Effector memory CD4-positive, alpha-beta T cell (primary cell): ENCODE measurements around the gene TMEM259.

Experiments used
- DNase-seq, 3 donors: peaks; one replicate each; pipeline ENCODE4 v3.0.0-alpha.2; 2020
- H3K27ac ChIP-seq: 2 replicates; pipeline ENCODE4 v1.7.0; 2013; ENCODE audit warnings: mild to moderate bottlenecking, low read length, moderate library complexity; ENCODE audit not compliant: insufficient read depth, poor library complexity, severe bottlenecking
- H3K27me3 ChIP-seq: replicated peaks from 2 replicates; pipeline ENCODE4 v1.7.0; 2013; ENCODE audit warnings: mild to moderate bottlenecking, low read length; ENCODE audit not compliant: insufficient read depth, control insufficient read depth, poor library complexity, severe bottlenecking
- H3K36me3 ChIP-seq: 2 replicates; pipeline ENCODE4 v1.7.0; 2013; ENCODE audit warnings: mild to moderate bottlenecking, low read length, moderate library complexity; ENCODE audit not compliant: control insufficient read depth, insufficient read depth
- H3K4me1 ChIP-seq: 2 replicates; pipeline ENCODE4 v1.7.0; 2013; ENCODE audit warnings: low read length, mild to moderate bottlenecking; ENCODE audit not compliant: control insufficient read depth, insufficient read depth, poor library complexity, severe bottlenecking
- H3K4me3 ChIP-seq: 2 replicates; pipeline ENCODE4 v1.7.0; 2013; ENCODE audit warnings: low read length, low read depth, mild to moderate bottlenecking; ENCODE audit not compliant: insufficient read depth, poor library complexity, severe bottlenecking
- H3K9me3 ChIP-seq: 2 replicates; pipeline ENCODE4 v1.7.0; 2013; ENCODE audit warnings: mild to moderate bottlenecking, low read length, moderate library complexity; ENCODE audit not compliant: control insufficient read depth

TMEM259 gene

GRCh38 chr19:988081-988480 lies 32.8 kb downstream of the TMEM259 start:
- Histone ChIP-seq H3K4me1 (peaks cover 9% of the 10 kb centered on the region), H3K36me3 (peaks cover 27% of the 10 kb centered on the region), H3K27me3 (no peaks in the 10 kb centered on the region), H3K4me3 (no peak overlapping the region), H3K9me3 (no peaks in the 10 kb centered on the region), H3K27ac (no peak overlapping the region)
- DNase-seq = no peak

DNA sequence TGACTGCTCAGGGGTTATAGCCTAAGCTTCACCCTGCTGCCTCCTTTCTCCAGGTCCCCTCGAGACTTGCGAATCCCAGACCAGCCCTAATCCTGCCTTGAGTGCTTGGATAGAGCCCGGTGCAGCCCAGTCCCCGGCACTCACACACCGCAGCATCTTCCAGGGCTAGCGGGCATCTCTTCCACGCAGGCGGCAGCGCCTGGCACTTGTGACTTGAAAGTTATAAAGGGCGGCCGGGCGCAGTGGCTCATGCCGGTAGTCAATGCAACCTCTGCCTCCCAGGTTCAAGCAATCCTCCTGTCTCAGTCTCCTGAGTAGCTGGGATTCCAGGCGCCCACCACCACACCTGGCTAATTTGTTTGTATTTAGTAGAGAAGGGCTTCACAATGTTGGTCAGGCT lies 34.8 kb downstream of the TMEM259 start:
- no peaks in the 10 kb centered on the region for H3K9me3 ChIP-seq
- no peak overlapping the region for H3K27ac ChIP-seq
- no peak overlapping the region for H3K4me3 ChIP-seq
- peaks cover 22% of the 10 kb centered on the region for H3K36me3 ChIP-seq
- H3K27me3 ChIP-seq = no peaks in the 10 kb centered on the region
- peaks cover 16% of the 10 kb centered on the region for H3K4me1 ChIP-seq
- no peak for DNase-seq

GRCh38 chr19:984165-984967 lies 36.6 kb downstream of the TMEM259 start, which contains the start of gene WDR18:
Gene WDR18 (plus strand): TSS chr19:984345. CDS start chr19:984354, 9 bp downstream.
- Histone ChIP-seq H3K4me3 (peak within 1 kb of the TSS; percentile 77), H3K27ac (peak within 1 kb of the TSS; percentile 76), H3K9me3 (no peaks in the 10 kb centered on the region), H3K36me3 (peaks cover 14% of the 10 kb centered on the region), H3K27me3 (no peaks in the 10 kb centered on the region), H3K4me1 (peaks cover 16% of the 10 kb centered on the region)
- DNase-seq = peak; percentile 74 to 87 (median 75)

DNA sequence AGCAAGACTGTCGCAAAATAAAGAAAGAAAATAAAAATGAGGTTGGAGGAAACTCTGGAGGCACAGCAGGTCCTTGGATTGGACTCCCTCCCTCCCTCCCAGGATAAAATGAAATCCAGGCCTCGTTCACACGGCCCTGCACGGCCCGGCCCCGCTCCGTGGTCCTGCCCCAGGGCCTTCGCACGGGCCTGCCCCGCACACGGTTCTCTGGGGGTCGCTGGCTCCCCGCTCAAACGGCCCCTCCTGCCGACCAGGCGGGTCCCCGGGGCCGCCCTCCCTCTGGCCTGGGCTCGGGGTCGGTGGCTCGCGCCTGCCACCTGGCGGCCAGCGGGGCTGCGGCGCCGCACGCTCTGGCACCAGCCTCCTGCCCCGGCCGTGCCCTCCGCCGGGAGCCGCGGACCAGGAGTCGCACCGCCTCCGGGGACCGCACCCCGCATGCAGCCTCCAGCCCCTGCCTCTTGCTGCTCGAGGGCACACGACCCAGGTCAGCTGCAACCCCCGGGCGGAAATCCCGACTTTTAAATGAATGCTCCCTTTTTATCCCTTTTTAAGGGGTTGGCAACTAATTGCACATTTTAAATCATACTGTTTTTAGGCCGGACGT lies 38.3 kb downstream of the TMEM259 start:
- peak; percentile 48 to 61 (median 51) for DNase-seq

GRCh38 chr19:980133-980998 lies 40.6 kb downstream of the TMEM259 start:
- Histone ChIP-seq H3K27ac (no peak overlapping the region), H3K4me1 (peaks cover 16% of the 10 kb centered on the region), H3K9me3 (no peaks in the 10 kb centered on the region), H3K36me3 (no peaks in the 10 kb centered on the region), H3K27me3 (no peaks in the 10 kb centered on the region), H3K4me3 (no peak overlapping the region)
- no peak for DNase-seq

More for the DNA sequence above, 38.3 kb downstream of the TMEM259 start:
- H3K36me3 ChIP-seq = peaks cover 10% of the 10 kb centered on the region
- peaks cover 16% of the 10 kb centered on the region for H3K4me1 ChIP-seq
- no peaks in the 10 kb centered on the region for H3K27me3 ChIP-seq
- H3K4me3 ChIP-seq = no peak overlapping the region
- H3K9me3 ChIP-seq = no peaks in the 10 kb centered on the region
- no peak overlapping the region for H3K27ac ChIP-seq

- Histone ChIP-seq H3K4me3 (no peak overlapping the region), H3K27ac (no peak overlapping the region), H3K4me1 (peaks cover 16% of the 10 kb centered on the region), H3K9me3 (no peaks in the 10 kb centered on the region), H3K27me3 (no peaks in the 10 kb centered on the region), H3K36me3 (no peaks in the 10 kb centered on the region)
- DNase-seq = no peak
Measured at GRCh38 chr19:979318-979741, 41.6 kb downstream of the TMEM259 start.

GRCh38 chr19:977058-977464 lies 43.9 kb downstream of the TMEM259 start:
- H3K27ac ChIP-seq = no peak overlapping the region

DNA sequence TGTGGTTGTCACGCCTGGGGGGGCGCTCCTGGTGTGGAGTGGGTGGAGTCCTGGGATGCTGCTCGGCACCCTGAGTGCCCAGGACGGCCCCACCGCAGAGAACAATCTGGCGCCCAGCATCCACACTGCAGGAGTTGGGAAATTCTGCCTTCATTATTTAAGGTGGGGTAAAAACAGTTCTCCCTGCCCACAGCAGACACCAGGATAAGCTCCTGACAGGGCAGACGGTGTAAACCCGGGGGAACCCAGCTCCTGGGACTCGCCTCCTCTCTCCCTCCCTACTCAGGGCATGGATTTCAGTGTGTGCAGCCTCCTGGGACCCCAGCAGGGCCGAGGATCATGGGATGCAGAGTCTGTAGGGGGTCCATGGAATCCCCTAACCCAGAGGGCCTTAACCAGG lies 44.4 kb downstream of the TMEM259 start:
- H3K9me3 ChIP-seq = no peaks in the 10 kb centered on the region
- no peaks in the 10 kb centered on the region for H3K4me1 ChIP-seq
- H3K4me3 ChIP-seq = no peak overlapping the region
- no peaks in the 10 kb centered on the region for H3K36me3 ChIP-seq
- no peak overlapping the region for H3K27ac ChIP-seq
- H3K27me3 ChIP-seq = no peaks in the 10 kb centered on the region
- DNase-seq = no peak

More at GRCh38 chr19:977058-977464, 43.9 kb downstream of the TMEM259 start:
- H3K9me3 ChIP-seq = no peaks in the 10 kb centered on the region
- no peaks in the 10 kb centered on the region for H3K4me1 ChIP-seq
- no peaks in the 10 kb centered on the region for H3K36me3 ChIP-seq
- no peak overlapping the region for H3K4me3 ChIP-seq
- DNase-seq = no peak
- no peaks in the 10 kb centered on the region for H3K27me3 ChIP-seq

DNA sequence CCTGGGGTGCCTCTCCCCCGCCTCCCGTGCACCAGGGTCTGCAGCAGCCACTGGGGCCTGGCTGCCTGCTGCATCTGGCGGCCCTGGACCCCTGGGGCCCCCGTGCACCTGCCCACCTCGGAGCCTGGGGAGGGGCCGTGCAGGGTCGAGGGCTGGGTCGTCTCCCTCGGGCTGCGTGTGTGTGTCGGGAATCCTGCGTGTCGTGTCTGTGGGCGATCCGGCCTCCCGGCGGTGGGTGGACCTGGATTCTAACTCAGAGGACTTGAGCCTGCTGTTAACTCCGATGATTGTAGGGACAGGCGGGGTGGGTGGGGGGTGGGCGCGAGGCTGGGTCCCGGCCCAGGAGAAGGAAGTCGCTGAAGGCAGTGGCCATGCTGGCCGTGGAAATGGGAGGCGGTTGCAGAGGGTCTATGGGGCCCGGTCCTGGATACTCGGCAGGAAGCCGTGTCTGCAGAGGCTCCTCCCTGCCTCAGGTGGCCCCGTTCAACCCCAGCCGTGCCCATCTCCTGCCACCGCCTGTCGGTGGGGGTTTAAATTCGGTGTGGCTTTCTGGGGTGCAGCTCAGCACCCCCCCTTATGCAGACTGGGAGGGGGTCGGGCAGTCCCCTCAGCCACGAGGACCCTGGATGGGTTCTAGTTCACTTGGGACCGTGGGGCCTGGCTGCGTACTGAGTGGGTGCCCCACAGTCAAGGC lies 46.2 kb downstream of the TMEM259 start:
- DNase-seq = no peak
- no peaks in the 10 kb centered on the region for H3K4me1 ChIP-seq
- H3K27ac ChIP-seq = no peak overlapping the region
- no peaks in the 10 kb centered on the region for H3K27me3 ChIP-seq
- peaks cover 10% of the 10 kb centered on the region for H3K36me3 ChIP-seq
- H3K9me3 ChIP-seq = peaks cover 5% of the 10 kb centered on the region
- no peak overlapping the region for H3K4me3 ChIP-seq
